Left lung (tissue), 10 donors: ENCODE measurements around the gene TRIM8. TPM values are rescaled to one million over a fixed set of nuclear protein-coding genes. Genes with fewer than 3 reads are reported as not detected.
"Not testable (repeated sequence)": the region's sequence is repeated elsewhere in the genome, so short reads cannot be mapped to it uniquely, and the experiment has no call there.

ENCODE experiments used
- ATAC-seq: fragments of 200-7000 bp; cut with Tn5 transposase; one replicate; pipeline ENCODE4 v1.9.1; 2020; ENCODE audit warnings: moderate library complexity
- DNase-seq, 4 donors: peaks; one replicate each; pipeline ENCODE4 v3.0.0-alpha.2; 2013 to 2020
- H3K27ac ChIP-seq, 2 donors: fragments of 200-600 bp; sonication (generic) in 1 of 2; one replicate each; pipeline versions ENCODE4 v1.5.0 to v1.8.0; 2020 to 2021
- H3K27me3 ChIP-seq, 2 donors: fragments of 200-600 bp; sonication (generic) in 1 of 2; one replicate each; pipeline versions ENCODE4 v1.5.0 to v1.8.0; 2020 to 2021
- H3K36me3 ChIP-seq, 2 donors: fragments of 200-600 bp; sonication (generic) in 1 of 2; one replicate each; pipeline versions ENCODE4 v1.5.0 to v1.8.0; 2020 to 2021
- H3K4me1 ChIP-seq, 2 donors: fragments of 200-600 bp; one replicate each; pipeline ENCODE4 v1.8.0; 2021
- H3K4me3 ChIP-seq, 2 donors: fragments of 200-600 bp; sonication (generic) in 1 of 2; one replicate each; pipeline versions ENCODE4 v1.5.0 to v1.8.0; 2020 to 2021; ENCODE audit warnings: mild to moderate bottlenecking in 1 of 2
- H3K9me3 ChIP-seq, 2 donors: fragments of 200-600 bp; sonication (generic) in 1 of 2; one replicate each; pipeline versions ENCODE4 v1.5.0 to v1.8.0; 2020 to 2021
- intact Hi-C, 2 donors: fragments of 100-400 bp; cut with DNase I; formaldehyde crosslinking; loops; one replicate each; pipeline versions ENCODE4 v1.11.2 to v1.14.2; 2022
- polyA plus RNA-seq, 6 donors: library from polyadenylated mRNA; unstranded; fragments of 120-200 nt; gene quantifications; one replicate each; pipeline ENCODE4 v1.2.1, GENCODE V29; 2013; ENCODE audit not compliant: insufficient read length in 6 of 6
- total RNA-seq, 2 donors: library from RNA; stranded (reverse); fragmentation: NEBNext Ultra II Directional; extraction: Animal tissue kit (Norgen Biotek cat#: 25700); gene quantifications; one replicate each; pipeline ENCODE4 v1.2.1, GENCODE V29; 2021
- TF ChIP-seq, protein P1 (sequence below), 2 donors: fragments of 200-600 bp; sonication (generic) in 1 of 2; IDR thresholded peaks; one replicate each; pipeline versions ENCODE4 v1.5.0 to v1.8.0; 2021; ENCODE audit warnings: antibody characterized with exemption in 2 of 2
- donor health status: DM: no; HTN: yes; CAD: no.
- donor health status: DM: no; HTN: no; CAD: no.

The TRIM8 gene
- total and polyA plus RNA-seq, 8 donors: 88.9 to 180 (median 112) TPM

DNA sequence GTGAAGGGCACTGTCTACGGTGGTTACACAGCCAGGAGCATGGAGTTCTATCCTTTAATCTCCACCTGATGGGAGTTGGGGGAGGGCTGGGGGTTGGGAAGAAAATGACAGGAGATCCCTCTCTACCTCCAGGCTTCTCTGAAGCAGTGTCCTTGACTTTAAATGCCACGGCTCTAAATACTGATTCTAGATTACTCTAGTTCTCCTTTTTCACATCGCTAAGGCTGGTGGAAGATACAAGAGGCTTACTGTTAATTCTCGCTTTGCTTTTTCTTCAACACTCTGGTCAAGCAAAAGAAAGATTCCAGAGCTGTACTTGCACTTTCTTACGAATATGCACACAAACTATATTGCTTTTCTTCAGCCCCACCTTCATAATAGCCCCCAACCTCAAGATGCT lies 39.5 kb downstream of the TRIM8 start:
- TF ChIP-seq, protein P1, sequence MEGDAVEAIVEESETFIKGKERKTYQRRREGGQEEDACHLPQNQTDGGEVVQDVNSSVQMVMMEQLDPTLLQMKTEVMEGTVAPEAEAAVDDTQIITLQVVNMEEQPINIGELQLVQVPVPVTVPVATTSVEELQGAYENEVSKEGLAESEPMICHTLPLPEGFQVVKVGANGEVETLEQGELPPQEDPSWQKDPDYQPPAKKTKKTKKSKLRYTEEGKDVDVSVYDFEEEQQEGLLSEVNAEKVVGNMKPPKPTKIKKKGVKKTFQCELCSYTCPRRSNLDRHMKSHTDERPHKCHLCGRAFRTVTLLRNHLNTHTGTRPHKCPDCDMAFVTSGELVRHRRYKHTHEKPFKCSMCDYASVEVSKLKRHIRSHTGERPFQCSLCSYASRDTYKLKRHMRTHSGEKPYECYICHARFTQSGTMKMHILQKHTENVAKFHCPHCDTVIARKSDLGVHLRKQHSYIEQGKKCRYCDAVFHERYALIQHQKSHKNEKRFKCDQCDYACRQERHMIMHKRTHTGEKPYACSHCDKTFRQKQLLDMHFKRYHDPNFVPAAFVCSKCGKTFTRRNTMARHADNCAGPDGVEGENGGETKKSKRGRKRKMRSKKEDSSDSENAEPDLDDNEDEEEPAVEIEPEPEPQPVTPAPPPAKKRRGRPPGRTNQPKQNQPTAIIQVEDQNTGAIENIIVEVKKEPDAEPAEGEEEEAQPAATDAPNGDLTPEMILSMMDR (IDR thresholded peaks at IDR 0.05): no peak
- H3K36me3 ChIP-seq: peaks cover 0 to 13% of the 10 kb centered on the region in 2 donors
- H3K4me1 ChIP-seq: peaks cover 5 to 7% of the 10 kb centered on the region in 2 donors
- H3K27me3 ChIP-seq: no peaks in the 10 kb centered on the region
- no peak for DNase-seq
- no peak overlapping the region for H3K4me3 ChIP-seq
- H3K27ac ChIP-seq: no peak overlapping the region
- ATAC-seq: no peak
- H3K9me3 ChIP-seq: no peaks in the 10 kb centered on the region
- intact Hi-C loops: no loop called here

DNA sequence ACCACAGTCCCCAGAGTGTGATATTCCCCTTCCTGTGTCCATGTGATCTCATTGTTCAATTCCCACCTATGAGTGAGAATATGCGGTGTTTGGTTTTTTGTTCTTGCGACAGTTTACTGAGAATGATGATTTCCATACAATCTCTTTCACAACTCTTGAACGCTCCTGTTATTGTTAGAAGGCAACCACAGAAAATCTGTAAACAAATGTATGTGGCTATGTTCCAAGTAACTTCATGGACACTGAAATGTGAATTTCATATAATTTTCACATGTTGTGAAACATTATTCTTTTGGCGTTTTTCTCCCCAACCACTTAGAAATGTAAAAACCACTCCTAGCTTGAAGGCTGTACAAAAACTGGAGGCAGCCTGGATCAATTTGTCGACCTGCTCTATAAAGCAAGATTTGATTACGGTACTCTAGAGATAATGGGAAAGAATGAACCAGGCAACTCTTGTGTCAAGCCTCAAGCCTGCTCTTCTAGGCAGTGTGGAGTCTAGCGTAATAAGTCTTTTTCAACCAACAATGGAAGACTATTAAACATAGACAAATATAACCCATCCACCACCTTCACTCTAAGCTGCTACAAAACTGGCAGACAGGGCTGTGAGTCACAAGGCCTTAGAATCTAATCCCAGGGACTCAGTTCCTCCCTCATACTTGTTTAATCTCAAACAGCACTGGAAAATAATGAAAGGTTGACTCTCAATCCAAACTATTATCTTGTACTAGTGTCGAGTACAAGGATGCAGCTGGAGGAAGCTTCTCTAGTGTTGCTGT lies 47.2 kb downstream of the TRIM8 start:
- H3K4me3 ChIP-seq: no peak overlapping the region
- ATAC-seq (peak; percentile 60), DNase-seq (no peak)
- intact Hi-C loops: no loop called here
- H3K36me3 ChIP-seq: peaks cover 0 to 21% of the 10 kb centered on the region in 2 donors
- H3K9me3 ChIP-seq: no peaks in the 10 kb centered on the region
- no peak overlapping the region for H3K27ac ChIP-seq
- H3K27me3 ChIP-seq: no peaks in the 10 kb centered on the region
- no peaks in the 10 kb centered on the region for H3K4me1 ChIP-seq
- TF ChIP-seq, protein P1 (IDR thresholded peaks at IDR 0.05): no peak

DNA sequence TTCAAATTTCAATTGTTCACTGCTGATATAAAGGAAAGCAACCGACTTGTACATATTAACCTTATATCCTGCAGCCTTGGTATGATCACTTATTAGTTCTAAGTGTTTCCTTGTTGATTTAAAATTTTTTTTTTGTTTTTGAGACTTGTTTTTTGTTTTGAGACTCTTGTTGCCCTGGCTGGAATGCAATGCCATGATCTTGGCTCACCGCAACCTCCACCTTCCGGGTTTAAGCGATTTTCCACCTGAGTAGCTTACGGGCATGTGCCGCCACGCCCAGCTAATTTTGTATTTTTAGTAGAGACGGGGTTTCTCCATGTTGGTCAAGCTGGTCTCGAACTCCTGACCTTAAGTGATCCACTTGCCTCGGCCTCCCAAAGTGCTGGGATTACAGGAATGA lies 51.1 kb downstream of the TRIM8 start:
- intact Hi-C loops, H3K4me3 ChIP-seq, ATAC-seq, DNase-seq, H3K9me3 ChIP-seq, H3K27ac ChIP-seq, H3K27me3 ChIP-seq, H3K4me1 ChIP-seq: not testable (repeated sequence)
- peaks cover 0 to 39% of the 10 kb centered on the region in 2 donors for H3K36me3 ChIP-seq

DNA sequence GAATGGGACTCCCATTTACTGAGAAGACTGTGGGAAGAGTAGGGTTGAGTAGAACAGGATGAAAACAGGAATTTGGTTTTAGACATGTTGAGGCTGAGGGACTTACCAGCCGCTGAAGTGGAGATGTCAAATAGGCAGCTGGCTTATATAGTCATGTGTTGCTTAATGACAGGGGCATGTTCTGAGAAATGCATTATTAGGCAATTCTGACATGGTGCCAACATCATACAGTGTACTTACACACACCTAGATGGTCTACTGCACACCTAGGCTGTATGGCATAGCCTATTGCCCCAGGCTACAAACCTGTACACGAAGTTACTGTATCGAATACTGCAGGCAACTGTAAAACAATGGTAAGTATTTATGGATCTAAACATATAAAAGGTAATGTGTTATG lies 52.5 kb downstream of the TRIM8 start:
- ATAC-seq (no peak), DNase-seq (no peak)
- H3K27ac ChIP-seq: no peak overlapping the region
- no peaks in the 10 kb centered on the region for H3K9me3 ChIP-seq
- intact Hi-C loops: no loop called here
- H3K4me3 ChIP-seq: no peak overlapping the region
- H3K4me1 ChIP-seq: no peaks in the 10 kb centered on the region
- peaks cover 0 to 39% of the 10 kb centered on the region in 2 donors for H3K36me3 ChIP-seq
- no peaks in the 10 kb centered on the region for H3K27me3 ChIP-seq
- TF ChIP-seq, protein P1 (IDR thresholded peaks at IDR 0.05): no peak

DNA sequence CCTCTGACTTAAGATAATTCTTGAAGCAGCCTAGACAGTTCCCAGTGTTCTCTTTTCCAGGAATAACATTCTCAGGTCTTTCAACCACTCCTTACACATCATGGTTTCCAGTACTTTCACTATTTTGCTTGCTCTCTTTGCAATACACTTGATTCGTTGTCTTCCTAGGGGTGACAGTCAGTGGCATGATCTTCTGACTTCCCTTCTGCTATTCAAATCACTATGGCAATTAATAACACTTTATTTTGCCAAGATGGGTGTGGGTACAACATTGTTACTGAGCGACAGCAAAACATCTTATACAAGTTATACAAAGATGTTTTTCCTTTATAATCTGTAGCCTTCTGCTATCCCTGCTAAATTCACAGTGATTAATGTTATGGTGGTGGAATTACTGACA lies 54.6 kb downstream of the TRIM8 start:
- Histone ChIP-seq H3K9me3 (no peaks in the 10 kb centered on the region), H3K27ac (no peak overlapping the region), H3K36me3 (peaks cover 0 to 36% of the 10 kb centered on the region in 2 donors), H3K27me3 (no peaks in the 10 kb centered on the region), H3K4me1 (no peaks in the 10 kb centered on the region), H3K4me3 (no peak overlapping the region)
- intact Hi-C loops: no loop called here
- TF ChIP-seq, protein P1 (IDR thresholded peaks at IDR 0.05): no peak
- ATAC-seq: no peak
- no peak for DNase-seq

DNA sequence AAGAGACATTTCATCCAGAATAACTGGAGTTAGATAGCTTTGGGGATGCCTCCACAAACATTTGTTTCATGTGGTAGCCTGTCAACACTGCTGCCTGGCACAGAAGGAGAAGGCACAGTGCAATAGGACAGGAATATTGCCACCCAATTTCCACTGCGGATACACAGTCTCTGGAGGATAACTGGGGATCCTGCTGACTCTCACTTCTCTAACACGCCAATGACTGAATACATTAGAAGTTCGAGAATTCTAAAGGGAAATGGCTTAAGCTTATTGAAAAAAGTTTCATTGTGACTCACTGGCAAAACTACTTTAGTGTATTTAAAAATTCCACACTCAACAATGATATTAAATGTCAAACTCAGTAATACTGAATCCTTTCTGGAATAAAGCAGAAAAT lies 57.0 kb downstream of the TRIM8 start:
- no peak overlapping the region for H3K4me3 ChIP-seq
- H3K27me3 ChIP-seq: no peaks in the 10 kb centered on the region
- no peak for DNase-seq
- H3K36me3 ChIP-seq: peaks cover 0 to 33% of the 10 kb centered on the region in 2 donors
- no peak overlapping the region for H3K27ac ChIP-seq
- intact Hi-C loops: no loop called here
- H3K4me1 ChIP-seq: no peaks in the 10 kb centered on the region
- ATAC-seq: no peak
- TF ChIP-seq, protein P1 (IDR thresholded peaks at IDR 0.05): no peak
- no peaks in the 10 kb centered on the region for H3K9me3 ChIP-seq
